Stimulated activated naive CD8-positive, alpha-beta T cell treated with anti-CD3 and anti-CD28 coated beads, Interleukin-15, amount 100 ng/mL, for 72 hours (primary cell): Measurements from ENCODE around the gene FIBIN.
"Not testable (repeated sequence)": the region's sequence is repeated elsewhere in the genome, so short reads cannot be mapped to it uniquely, and the experiment has no call there.

Source experiments
- ATAC-seq: fragments of 150-1000 bp; cut with Tn5 transposase; 2 replicates; pipeline ENCODE4 v1.10.0; 2021; ENCODE audit warnings: mild to moderate bottlenecking, moderate library complexity
- DNase-seq, 2 donors: peaks; one replicate each; pipeline ENCODE4 v3.0.0; 2021 to 2022
- H3K27ac Mint-ChIP-seq, 2 donors: one replicate each; pipeline ENCODE4 v1.8.0; 2022; ENCODE audit warnings: mild to moderate bottlenecking in 2 of 2, mixed read lengths in 2 of 2, moderate library complexity in 2 of 2
- H3K27me3 Mint-ChIP-seq: one replicate; pipeline ENCODE4 v1.8.0; 2022; ENCODE audit warnings: mixed read lengths
- H3K4me1 Mint-ChIP-seq: one replicate; pipeline ENCODE4 v1.8.0; 2022; ENCODE audit warnings: mild to moderate bottlenecking, mixed read lengths
- H3K4me3 Mint-ChIP-seq, 2 donors: one replicate each; pipeline ENCODE4 v1.8.0; 2022; ENCODE audit warnings: mild to moderate bottlenecking in 2 of 2, mixed read lengths in 2 of 2, moderate library complexity in 1 of 2
- H3K9me3 Mint-ChIP-seq, 2 donors: one replicate each; pipeline ENCODE4 v1.8.0; 2022; ENCODE audit warnings: mixed read lengths in 2 of 2

The FIBIN gene

DNA sequence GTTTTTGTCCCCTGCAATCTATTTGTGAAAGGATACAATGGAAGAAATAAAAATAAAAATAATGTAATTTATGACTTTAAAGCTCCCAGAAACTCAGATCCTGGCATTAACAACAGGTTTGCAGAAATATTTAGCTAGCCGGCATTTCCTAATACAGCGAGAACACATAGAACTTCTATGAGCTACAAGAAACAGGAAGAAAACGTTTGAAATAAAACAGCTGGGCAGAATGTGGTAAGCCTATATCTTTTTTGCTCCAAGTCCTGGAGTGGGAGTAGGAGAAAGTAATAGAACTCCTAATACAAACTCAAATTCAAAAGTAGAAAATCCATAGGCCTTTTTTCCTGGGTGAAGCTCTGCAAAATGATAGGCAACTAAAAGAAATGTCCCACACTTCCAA, 29.6 kb upstream of the FIBIN start:
- ATAC-seq (no peak), DNase-seq (no peak)
- Mint-ChIP-seq H3K4me1 (no peaks in the 10 kb centered on the region), H3K27ac (no peak overlapping the region), H3K27me3 (no peaks in the 10 kb centered on the region), H3K4me3 (no peak overlapping the region), H3K9me3 (no peaks in the 10 kb centered on the region)

- H3K4me1 Mint-ChIP-seq, H3K27me3 Mint-ChIP-seq, H3K4me3 Mint-ChIP-seq, DNase-seq, ATAC-seq, H3K9me3 Mint-ChIP-seq, H3K27ac Mint-ChIP-seq: not testable (repeated sequence)
These were observed 28.9 kb upstream of the FIBIN start for GRCh38 chr11:26964847-26965485.

DNA sequence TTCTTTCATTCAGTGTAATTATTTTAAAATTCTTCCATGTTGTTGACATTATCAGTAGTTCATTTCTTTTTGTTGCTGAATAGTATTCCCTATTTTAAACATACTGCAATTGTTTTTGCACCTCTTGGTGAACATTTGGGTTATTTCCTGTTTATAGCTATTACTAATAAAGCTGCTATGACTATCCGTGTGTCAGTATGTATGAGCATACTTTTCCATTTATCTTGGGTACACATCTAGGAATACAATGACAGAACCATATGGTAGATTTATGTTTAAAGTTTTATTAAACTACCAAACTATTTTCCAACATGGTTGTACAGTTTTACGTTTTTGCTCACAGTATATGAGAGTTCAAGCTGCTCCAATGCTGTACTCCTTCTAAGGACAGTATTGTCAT, 22.0 kb upstream of the FIBIN start:
- Mint-ChIP-seq H3K9me3 (no peaks in the 10 kb centered on the region), H3K27me3 (no peaks in the 10 kb centered on the region), H3K27ac (no peak overlapping the region), H3K4me1 (no peaks in the 10 kb centered on the region), H3K4me3 (no peak overlapping the region)
- no peak for ATAC-seq
- no peak for DNase-seq

- no peak overlapping the region for H3K27ac Mint-ChIP-seq
- no peaks in the 10 kb centered on the region for H3K4me1 Mint-ChIP-seq
- ATAC-seq = no peak
- DNase-seq = no peak
- H3K27me3 Mint-ChIP-seq = no peaks in the 10 kb centered on the region
- no peak overlapping the region for H3K4me3 Mint-ChIP-seq
- H3K9me3 Mint-ChIP-seq = no peaks in the 10 kb centered on the region
These were observed 19.7 kb upstream of the FIBIN start for GRCh38 chr11:26974069-26974783.

GRCh38 chr11:26974996-26975395, 18.9 kb upstream of the FIBIN start:
- Mint-ChIP-seq H3K27ac (no peak overlapping the region), H3K4me3 (no peak overlapping the region), H3K27me3 (no peaks in the 10 kb centered on the region), H3K9me3 (no peaks in the 10 kb centered on the region), H3K4me1 (no peaks in the 10 kb centered on the region)
- DNase-seq (no peak), ATAC-seq (no peak)

DNA sequence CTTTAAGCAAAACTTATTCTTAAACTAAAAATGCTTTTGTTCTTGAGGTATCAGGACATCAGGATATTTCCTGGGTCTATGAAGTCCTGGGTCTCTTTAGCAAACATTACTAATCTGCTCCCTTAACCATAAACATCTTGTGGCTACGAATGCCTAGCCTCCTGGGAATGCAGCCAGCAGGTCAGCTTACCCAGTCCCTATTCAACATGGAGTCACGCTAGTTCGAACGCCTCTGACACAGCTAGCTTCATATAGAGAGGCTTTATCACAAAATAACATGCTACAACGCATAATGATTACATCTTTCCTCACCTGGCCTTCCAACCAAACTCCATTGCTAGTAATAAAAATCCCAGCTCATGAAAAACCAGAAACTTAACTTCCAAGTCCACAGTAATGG, 17.5 kb upstream of the FIBIN start:
- H3K4me3 Mint-ChIP-seq = no peak overlapping the region
- no peaks in the 10 kb centered on the region for H3K27me3 Mint-ChIP-seq
- ATAC-seq = no peak
- H3K27ac Mint-ChIP-seq = no peak overlapping the region
- DNase-seq = no peak
- H3K4me1 Mint-ChIP-seq = no peaks in the 10 kb centered on the region
- peaks cover 0 to 11% of the 10 kb centered on the region in 2 donors for H3K9me3 Mint-ChIP-seq

DNA sequence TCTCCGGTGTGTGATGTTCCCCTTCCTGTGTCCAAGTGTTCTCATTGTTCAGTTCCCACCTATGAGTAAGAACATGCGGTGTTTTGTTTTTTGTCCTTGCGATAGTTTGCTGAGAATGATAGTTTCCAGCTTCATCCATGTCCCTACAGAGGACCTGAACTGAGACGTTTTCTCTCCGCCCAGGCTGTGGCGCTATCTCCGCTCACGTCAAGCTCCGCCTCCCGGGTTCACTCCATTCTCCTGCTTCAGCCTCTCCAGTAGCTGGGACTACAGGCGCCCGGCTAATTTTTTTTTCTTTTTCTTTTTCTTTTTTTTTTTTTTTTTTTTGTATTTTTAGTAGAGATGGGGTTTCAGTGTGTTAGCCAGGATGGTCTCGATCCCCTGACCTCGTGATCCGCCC, 16.7 kb upstream of the FIBIN start:
- not testable (repeated sequence) for H3K27ac Mint-ChIP-seq, H3K4me3 Mint-ChIP-seq, DNase-seq, H3K27me3 Mint-ChIP-seq, H3K4me1 Mint-ChIP-seq, ATAC-seq
- peaks cover 0 to 18% of the 10 kb centered on the region in 2 donors for H3K9me3 Mint-ChIP-seq

- Mint-ChIP-seq H3K27me3 (no peaks in the 10 kb centered on the region), H3K9me3 (peaks cover 12 to 29% of the 10 kb centered on the region in 2 donors), H3K27ac (no peak overlapping the region), H3K4me3 (no peak overlapping the region), H3K4me1 (no peaks in the 10 kb centered on the region)
- ATAC-seq (no peak), DNase-seq (no peak)
These were observed 10.3 kb upstream of the FIBIN start for GRCh38 chr11:26983645-26984044.

- Mint-ChIP-seq H3K4me1 (no peaks in the 10 kb centered on the region), H3K27me3 (no peaks in the 10 kb centered on the region), H3K27ac (no peak overlapping the region), H3K9me3 (peaks cover 12 to 25% of the 10 kb centered on the region in 2 donors), H3K4me3 (no peak overlapping the region)
- DNase-seq = no peak
- ATAC-seq = no peak
These were observed 8.4 kb upstream of the FIBIN start for GRCh38 chr11:26985470-26985869.

DNA sequence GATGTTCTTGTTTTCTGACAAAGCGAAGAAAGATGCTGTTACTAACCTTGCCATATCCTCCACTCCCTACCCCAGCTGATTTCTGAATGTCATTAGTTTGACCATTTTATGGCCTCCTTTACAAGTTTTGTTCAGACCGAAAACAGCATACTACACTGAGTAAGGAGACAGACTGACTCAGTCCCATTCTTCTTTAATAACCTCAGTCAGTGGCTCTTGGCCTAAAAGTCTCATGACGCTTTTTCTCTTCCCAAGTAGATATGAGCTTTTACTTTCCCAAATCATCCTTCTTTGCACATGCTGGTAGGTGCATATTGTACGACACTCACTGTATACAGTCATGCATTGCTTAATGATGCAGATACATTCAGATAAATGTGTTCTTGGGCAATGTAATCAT, 8.0 kb upstream of the FIBIN start:
- ATAC-seq (no peak), DNase-seq (no peak)
- H3K9me3 Mint-ChIP-seq = peaks cover 12 to 20% of the 10 kb centered on the region in 2 donors
- no peak overlapping the region for H3K27ac Mint-ChIP-seq
- no peaks in the 10 kb centered on the region for H3K27me3 Mint-ChIP-seq
- no peaks in the 10 kb centered on the region for H3K4me1 Mint-ChIP-seq
- H3K4me3 Mint-ChIP-seq = no peak overlapping the region

DNA sequence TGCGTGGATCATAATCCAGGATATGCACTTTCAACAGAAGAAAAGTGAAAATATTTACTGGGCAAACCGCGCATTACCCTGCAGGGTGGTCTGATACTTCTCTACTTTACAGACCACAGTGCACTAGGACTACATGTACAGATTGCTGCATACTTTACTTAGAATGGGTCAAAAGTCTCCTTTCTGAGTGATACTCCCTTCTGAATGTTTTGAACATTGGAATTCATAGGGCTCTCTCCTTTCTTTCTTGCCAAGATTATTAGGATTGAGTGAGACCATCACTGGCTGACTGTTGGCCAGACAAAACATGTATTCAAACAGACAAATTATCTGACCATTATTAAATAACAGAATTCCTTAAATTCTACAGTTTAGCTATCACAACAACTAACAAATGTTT, 6.6 kb upstream of the FIBIN start:
- Mint-ChIP-seq H3K4me1 (no peaks in the 10 kb centered on the region), H3K27me3 (no peaks in the 10 kb centered on the region), H3K4me3 (no peak overlapping the region), H3K27ac (no peak overlapping the region), H3K9me3 (peaks cover 10 to 12% of the 10 kb centered on the region in 2 donors)
- ATAC-seq = no peak
- DNase-seq = no peak

- H3K4me1 Mint-ChIP-seq = no peaks in the 10 kb centered on the region
- H3K4me3 Mint-ChIP-seq = no peak overlapping the region
- no peaks in the 10 kb centered on the region for H3K27me3 Mint-ChIP-seq
- no peak overlapping the region for H3K27ac Mint-ChIP-seq
- ATAC-seq = no peak
- peaks cover 6 to 12% of the 10 kb centered on the region in 2 donors for H3K9me3 Mint-ChIP-seq
- DNase-seq = no peak
These were observed 6.2 kb upstream of the FIBIN start for GRCh38 chr11:26987731-26988130.

- H3K27me3 Mint-ChIP-seq = peaks cover 7% of the 10 kb centered on the region
- no peaks in the 10 kb centered on the region for H3K4me1 Mint-ChIP-seq
- H3K27ac Mint-ChIP-seq = no peak overlapping the region
- H3K9me3 Mint-ChIP-seq = no peaks in the 10 kb centered on the region
- ATAC-seq (no peak), DNase-seq (no peak)
- H3K4me3 Mint-ChIP-seq = no peak overlapping the region
These were observed 1.8 kb upstream of the FIBIN start for GRCh38 chr11:26992031-26992541.

GRCh38 chr11:26994631-26995095, 751 bp downstream of the FIBIN start:
- Mint-ChIP-seq H3K27ac (no peak overlapping the region), H3K4me1 (no peaks in the 10 kb centered on the region), H3K9me3 (no peaks in the 10 kb centered on the region), H3K27me3 (peaks cover 7% of the 10 kb centered on the region), H3K4me3 (no peak overlapping the region)
- no peak for DNase-seq
- ATAC-seq = no peak

DNA sequence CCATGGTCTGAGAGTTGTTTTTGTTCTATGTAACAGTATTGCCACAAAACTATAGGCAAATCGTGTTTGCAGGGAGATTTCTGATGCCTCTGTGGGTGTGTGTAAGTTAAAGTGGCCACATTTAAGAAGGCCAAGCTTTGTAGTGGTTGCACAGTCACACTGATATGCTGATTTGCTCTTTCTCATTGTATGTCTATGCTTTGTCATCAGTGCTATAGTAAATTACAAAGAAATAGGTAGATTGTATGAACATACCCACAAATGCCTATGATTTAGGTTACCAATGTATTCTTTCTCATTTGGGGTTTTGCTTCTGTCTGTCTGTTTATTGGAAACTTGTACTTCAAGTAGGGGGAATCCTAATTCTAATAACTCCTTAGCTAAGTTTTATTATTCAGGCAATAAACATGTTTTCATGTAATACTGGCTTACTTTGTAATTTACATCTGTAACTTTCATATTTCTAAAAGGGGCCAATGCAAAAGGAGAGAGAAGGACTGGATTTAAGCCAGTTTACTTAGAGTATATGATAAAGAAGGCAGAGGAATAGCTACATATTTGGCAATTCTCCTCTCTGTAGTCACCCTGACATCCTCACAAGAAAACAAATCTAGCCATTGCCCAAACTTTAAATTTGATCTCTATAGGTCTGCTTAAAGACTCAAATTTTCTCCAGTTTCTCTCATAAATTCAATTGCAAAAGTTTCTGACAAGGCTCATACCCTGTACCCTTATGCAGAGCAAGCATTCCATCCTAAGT, 2.0 kb downstream of the FIBIN start:
- ATAC-seq = no peak
- Mint-ChIP-seq H3K27me3 (peaks cover 7% of the 10 kb centered on the region), H3K9me3 (no peaks in the 10 kb centered on the region)

GRCh38 chr11:26997378-26997777, 3.5 kb downstream of the FIBIN start:
- DNase-seq (no peak), ATAC-seq (no peak)
- Mint-ChIP-seq H3K4me1 (no peaks in the 10 kb centered on the region), H3K27ac (no peak overlapping the region), H3K4me3 (no peak overlapping the region), H3K9me3 (no peaks in the 10 kb centered on the region), H3K27me3 (peaks cover 7% of the 10 kb centered on the region)

More for the DNA sequence above, 2.0 kb downstream of the FIBIN start:
- no peak overlapping the region for H3K27ac Mint-ChIP-seq
- no peak for DNase-seq
- no peak overlapping the region for H3K4me3 Mint-ChIP-seq
- H3K4me1 Mint-ChIP-seq = no peaks in the 10 kb centered on the region
